SH-SY5Y (cell line): ENCODE measurements around the gene CSNK1A1L.

Experiments used
- GATA2 ChIP-seq: IDR thresholded peaks from 2 replicates; pipeline ENCODE4 v1.6.1; 2011; ENCODE audit warnings: mild to moderate bottlenecking, low read depth, low read length
- GATA3 ChIP-seq: IDR thresholded peaks from 2 replicates; pipeline ENCODE4 v1.6.1; 2011; ENCODE audit warnings: low read depth, mild to moderate bottlenecking, low read length, moderate library complexity

Gene CSNK1A1L

DNA sequence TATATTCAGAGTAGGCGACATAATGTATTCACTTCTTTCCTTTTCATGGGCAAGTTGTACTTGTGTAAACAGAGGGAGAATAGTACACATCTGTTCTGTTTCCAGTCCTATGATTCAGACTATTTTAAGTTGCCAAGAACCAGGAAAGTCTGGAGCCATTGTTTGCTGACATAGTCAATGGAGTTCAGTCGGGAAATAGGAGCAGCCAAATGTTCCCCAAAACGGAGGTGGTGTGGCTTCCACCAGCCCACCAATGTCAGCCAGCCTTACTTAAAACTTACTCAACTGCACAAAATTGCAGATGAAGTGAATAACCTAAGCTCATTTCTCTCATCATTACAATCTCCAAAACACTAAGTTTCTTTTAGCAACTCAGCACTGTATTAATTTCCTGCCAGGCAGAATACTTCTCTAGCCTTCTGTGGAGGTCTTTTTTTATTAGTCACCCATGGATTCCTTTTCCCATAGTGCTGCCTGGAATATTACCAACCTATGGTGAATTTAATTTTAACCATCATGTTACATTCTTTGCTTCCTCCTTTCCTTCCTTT is 22.3 kb upstream of the CSNK1A1L start:
- TF ChIP-seq GATA2 (no peak), GATA3 (no peak)

- TF ChIP-seq GATA2 = no peak
- no peak for TF ChIP-seq GATA3
Observed at GRCh38 chr13:37123337-37123736, 17.9 kb upstream of the CSNK1A1L start.

DNA sequence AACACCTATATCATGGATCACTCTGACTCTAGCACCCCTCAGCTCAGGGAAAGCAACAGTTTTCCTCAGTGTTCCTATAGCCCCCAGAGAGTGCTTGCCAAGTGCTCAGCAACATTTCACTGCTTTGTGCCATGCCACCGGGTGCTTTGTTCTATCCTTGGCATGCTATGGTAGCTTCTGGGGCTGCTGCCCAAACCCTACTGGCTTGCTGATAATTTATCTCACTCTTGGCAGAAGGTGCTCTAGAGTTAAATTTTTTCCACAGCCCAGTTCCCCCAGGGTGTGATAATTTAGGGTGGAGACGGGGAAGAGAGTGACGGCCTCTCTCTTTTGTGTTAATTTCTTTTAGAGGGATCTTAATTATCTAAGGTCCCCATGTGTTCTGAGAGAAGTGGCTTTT is 12.6 kb upstream of the CSNK1A1L start:
- TF ChIP-seq GATA2 = no peak
- no peak for TF ChIP-seq GATA3

- TF ChIP-seq GATA3 = no peak
- no peak for TF ChIP-seq GATA2
Observed at GRCh38 chr13:37114250-37114649, 8.8 kb upstream of the CSNK1A1L start.

DNA sequence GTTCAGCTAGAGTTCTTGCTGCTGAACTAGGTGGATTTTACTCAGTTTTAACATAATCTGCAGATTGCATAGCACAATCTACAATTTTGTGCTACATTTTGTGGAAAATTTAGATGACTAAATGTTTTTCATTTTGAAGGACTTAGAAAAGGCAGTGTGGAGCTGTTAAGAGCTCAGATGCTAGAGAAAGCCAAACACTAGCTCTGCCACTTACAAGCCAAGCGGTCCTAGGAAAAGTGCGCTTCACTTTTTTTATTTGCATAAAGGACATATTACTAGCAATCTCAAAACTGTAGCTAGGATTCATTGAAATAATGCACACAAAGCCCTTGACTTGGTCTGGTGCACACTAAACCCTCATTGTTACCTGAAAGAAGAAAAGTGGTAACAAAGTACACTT is 8.1 kb upstream of the CSNK1A1L start:
- TF ChIP-seq GATA3 (no peak), GATA2 (no peak)

DNA sequence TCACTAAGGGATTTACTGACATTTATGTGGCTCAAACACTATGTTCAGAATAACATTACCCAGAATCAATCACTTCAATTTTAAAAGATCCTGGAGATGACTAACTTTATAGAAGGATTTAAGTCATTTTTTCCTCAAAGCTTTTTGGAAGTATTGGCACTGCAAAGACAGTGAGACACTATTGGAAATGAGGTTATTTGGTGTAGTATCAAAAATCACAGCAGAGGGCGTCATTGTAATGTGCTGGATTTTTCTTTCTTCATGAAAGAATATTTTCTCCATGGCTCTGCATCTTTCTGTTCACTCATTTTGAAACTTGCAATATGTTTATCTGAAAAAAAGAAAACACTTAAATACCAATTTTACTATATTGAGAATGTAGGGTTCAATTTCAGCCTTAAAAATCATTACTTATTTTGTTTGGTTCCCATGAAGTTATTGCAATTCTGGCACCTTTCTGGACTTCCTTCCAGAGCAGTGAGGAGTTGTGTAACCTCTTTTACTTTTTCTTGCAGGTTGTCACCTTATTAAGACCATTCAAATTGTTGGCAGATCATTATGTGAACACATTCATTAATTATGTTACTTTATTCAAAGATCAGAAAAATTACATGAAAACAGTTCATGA is 3.7 kb upstream of the CSNK1A1L start:
- TF ChIP-seq GATA2 (no peak), GATA3 (no peak)

DNA sequence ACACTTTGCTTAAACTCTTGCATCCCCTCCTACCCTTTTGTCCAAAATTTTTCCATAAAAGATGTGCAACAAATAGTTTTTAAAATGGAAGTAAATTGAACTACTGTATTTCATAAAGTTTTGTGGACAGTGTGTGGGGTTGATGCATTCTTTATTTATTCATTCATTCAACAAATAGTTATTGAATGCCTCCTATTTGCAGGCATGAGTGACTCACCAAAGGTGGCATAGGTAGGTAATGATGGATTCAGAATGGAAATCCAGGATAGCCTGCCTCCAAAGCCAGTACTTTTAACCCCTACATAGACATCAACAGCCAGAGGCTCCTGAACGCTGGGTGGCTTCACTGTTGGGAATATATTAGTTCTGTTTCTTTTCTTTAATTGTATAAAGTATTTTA is 2.4 kb upstream of the CSNK1A1L start:
- TF ChIP-seq GATA3 = no peak
- no peak for TF ChIP-seq GATA2

- TF ChIP-seq GATA2 = no peak
- TF ChIP-seq GATA3 = no peak
Observed at GRCh38 chr13:37107456-37107855, 2.0 kb upstream of the CSNK1A1L start.

DNA sequence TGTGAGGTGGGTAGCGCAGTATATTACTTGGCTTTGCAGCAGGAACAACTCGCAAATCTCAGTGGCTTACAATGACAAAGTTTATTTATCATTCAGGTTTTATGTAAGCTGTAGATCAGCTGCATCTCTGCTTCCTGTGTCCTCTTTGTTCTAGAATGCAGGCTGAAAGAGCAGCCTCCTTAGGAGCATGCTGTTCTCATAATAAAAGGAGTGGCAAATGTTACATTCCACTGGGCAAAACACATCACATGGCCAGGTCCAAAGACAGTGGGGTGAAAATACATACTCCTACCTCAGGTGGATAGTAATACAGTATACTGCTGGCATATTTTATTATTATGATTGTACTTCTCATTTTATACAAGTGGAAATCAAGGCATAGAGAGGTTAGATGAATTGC is 1.2 kb upstream of the CSNK1A1L start:
- TF ChIP-seq GATA3 = no peak
- TF ChIP-seq GATA2 = no peak

- TF ChIP-seq GATA3 = no peak
- TF ChIP-seq GATA2 = no peak
Observed at GRCh38 chr13:37102896-37103295, 2.6 kb downstream of the CSNK1A1L start.

DNA sequence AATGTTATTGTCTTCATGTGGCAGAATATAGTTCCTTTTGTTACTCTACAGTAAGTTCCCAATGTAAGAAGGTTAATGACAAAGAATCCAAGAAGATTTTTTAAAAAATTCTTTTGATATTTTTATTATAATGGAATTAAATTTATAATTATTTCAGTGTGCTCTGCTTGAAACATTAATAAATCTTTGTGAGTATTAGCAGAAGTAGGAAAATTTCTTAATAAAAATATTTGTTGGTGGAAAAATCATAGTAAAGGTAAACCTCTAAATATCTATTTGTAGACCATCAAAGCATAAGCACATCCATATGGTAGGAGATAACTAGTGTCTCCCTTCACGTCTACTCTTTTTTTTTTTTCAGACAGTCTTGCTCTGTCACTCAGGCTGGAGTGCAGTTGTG is 4.3 kb downstream of the CSNK1A1L start:
- TF ChIP-seq GATA3 (no peak), GATA2 (no peak)

DNA sequence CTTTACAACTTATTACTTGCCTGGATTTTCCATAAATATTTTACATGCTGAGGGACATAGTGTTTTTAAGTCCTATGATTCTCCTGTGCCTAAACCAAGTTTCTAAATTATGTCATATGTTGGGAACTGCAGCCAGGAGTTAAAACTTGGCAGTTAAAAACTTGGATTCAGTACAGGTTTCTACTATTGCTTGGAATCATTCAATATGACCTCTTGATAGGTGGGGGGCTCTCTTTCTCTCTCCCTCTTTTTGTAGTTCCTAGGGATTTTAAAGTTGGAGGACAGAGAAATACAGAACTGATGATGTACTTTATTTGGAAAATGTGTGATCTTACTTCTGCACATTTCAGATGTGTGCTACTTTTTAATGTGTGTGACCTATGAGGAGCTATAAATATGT is 4.7 kb downstream of the CSNK1A1L start:
- no peak for TF ChIP-seq GATA3
- TF ChIP-seq GATA2 = no peak

- TF ChIP-seq GATA2 (no peak), GATA3 (no peak)
Observed at GRCh38 chr13:37097076-37097475, 8.4 kb downstream of the CSNK1A1L start.

- TF ChIP-seq GATA2 (no peak), GATA3 (no peak)
Observed at GRCh38 chr13:37094840-37095239, 10.6 kb downstream of the CSNK1A1L start.

- TF ChIP-seq GATA2 = no peak
- TF ChIP-seq GATA3 = no peak
Observed at GRCh38 chr13:37094099-37094498, 11.4 kb downstream of the CSNK1A1L start.

DNA sequence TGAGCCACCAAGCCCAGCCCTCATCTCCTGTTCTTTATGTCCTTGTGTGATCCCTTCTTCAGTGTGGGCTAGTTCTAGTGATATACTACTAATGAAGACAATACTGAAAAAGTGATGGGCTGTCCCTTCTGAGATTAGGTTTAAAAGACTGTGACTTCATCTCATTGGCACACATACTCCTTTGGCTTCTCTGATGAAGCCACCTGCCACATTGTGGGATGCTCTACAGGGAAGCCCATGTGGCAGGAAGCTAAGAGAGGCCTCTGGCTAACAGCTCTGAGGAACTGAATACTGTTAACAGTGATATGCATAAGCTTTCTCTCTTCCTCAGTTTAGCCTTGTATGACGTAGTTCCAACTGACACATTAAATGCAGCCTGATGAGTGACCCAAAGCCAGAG is 13.6 kb downstream of the CSNK1A1L start:
- no peak for TF ChIP-seq GATA3
